ENCODE results near the gene KMT2A. TPM values are rescaled to one million over a fixed set of nuclear protein-coding genes. Genes with fewer than 3 reads are reported as not detected.
"Not testable (repeated sequence)": the region's sequence is repeated elsewhere in the genome, so short reads cannot be mapped to it uniquely, and the experiment has no call there.

Gene KMT2A
- total and polyA plus RNA-seq, 7 donors: 5.3 to 93.9 (median 42.9) TPM

GRCh38 chr11:118560806-118561205 is 124.5 kb downstream of the KMT2A start:
- Histone ChIP-seq H3K4me1 (peaks cover 0 to 15% (median 12%) of the 10 kb centered on the region in 4 donors), H3K27me3 (no peaks in the 10 kb centered on the region), H3K9me3 (no peaks in the 10 kb centered on the region), H3K27ac (no peak overlapping the region), H3K4me3 (no peak overlapping the region), H3K36me3 (peaks cover 0 to 50% (median 17%) of the 10 kb centered on the region in 4 donors)
- 92 to 94% methylated on average over 4 of the region's 4 CpGs for WGBS, 2 donors
- intact Hi-C loops (cut with DNase I): no loop called here
- TF ChIP-seq POLR2AphosphoS5 (IDR thresholded peaks at IDR 0.05) (no peak), EP300 (IDR thresholded peaks at IDR 0.05) (no peak), CTCF (IDR thresholded peaks at IDR 0.05) (no peak), POLR2A (IDR thresholded peaks at IDR 0.05) (no peak)
- DNase-seq: no peak

GRCh38 chr11:118565051-118565450 is 128.8 kb downstream of the KMT2A start:
- 54 to 59% methylated on average over 5 of the region's 5 CpGs for WGBS, 2 donors
- Histone ChIP-seq H3K27me3 (no peaks in the 10 kb centered on the region), H3K9me3 (no peaks in the 10 kb centered on the region), H3K4me3 (peak overlapping the region; percentile 35 to 58 (median 53)), H3K36me3 (peaks cover 0 to 10% (median 0%) of the 10 kb centered on the region in 4 donors), H3K27ac (peak overlapping the region; percentile 80 to 85 (median 81)), H3K4me1 (peaks cover 0 to 18% (median 15%) of the 10 kb centered on the region in 4 donors)
- no peak for DNase-seq
- intact Hi-C loops (cut with DNase I): loop anchor here (2.0 kb wide), 1 partner anchor 32 kb away; no protein-coding TSS in a partner anchor
- TF ChIP-seq POLR2A (IDR thresholded peaks at IDR 0.05) (no peak), CTCF (IDR thresholded peaks at IDR 0.05) (no peak), EP300 (IDR thresholded peaks at IDR 0.05) (no peak), POLR2AphosphoS5 (IDR thresholded peaks at IDR 0.05) (peak in 2 of 4 donors; percentile 3 to 5)

- Histone ChIP-seq H3K4me3 (no peak overlapping the region), H3K9me3 (no peaks in the 10 kb centered on the region), H3K36me3 (no peaks in the 10 kb centered on the region), H3K4me1 (peaks cover 0 to 32% (median 28%) of the 10 kb centered on the region in 4 donors), H3K27ac (no peak overlapping the region), H3K27me3 (no peaks in the 10 kb centered on the region)
- no peak for DNase-seq
- WGBS, 2 donors: 61 to 98% methylated on average over 2 of the region's 2 CpGs
- TF ChIP-seq CTCF (IDR thresholded peaks at IDR 0.05): no peak
- TF ChIP-seq POLR2AphosphoS5 (IDR thresholded peaks at IDR 0.05): no peak
- no peak for TF ChIP-seq EP300 (IDR thresholded peaks at IDR 0.05)
- intact Hi-C loops (cut with DNase I): no loop called here
Observed at GRCh38 chr11:118569670-118570069, 133.4 kb downstream of the KMT2A start.

- Histone ChIP-seq H3K36me3 (no peaks in the 10 kb centered on the region), H3K27me3 (no peaks in the 10 kb centered on the region), H3K27ac (no peak overlapping the region), H3K4me1 (peaks cover 0 to 38% (median 30%) of the 10 kb centered on the region in 4 donors), H3K9me3 (no peaks in the 10 kb centered on the region), H3K4me3 (no peak overlapping the region)
- intact Hi-C loops (cut with DNase I): no loop called here
- 95 to 99% methylated on average over 1 of the region's 1 CpG for WGBS, 2 donors
- no peak for TF ChIP-seq EP300 (IDR thresholded peaks at IDR 0.05)
- no peak for TF ChIP-seq POLR2AphosphoS5 (IDR thresholded peaks at IDR 0.05)
- TF ChIP-seq CTCF (IDR thresholded peaks at IDR 0.05): no peak
- no peak for TF ChIP-seq POLR2A (IDR thresholded peaks at IDR 0.05)
- DNase-seq: no peak
Observed at GRCh38 chr11:118570787-118571186, 134.5 kb downstream of the KMT2A start.

GRCh38 chr11:118571701-118572060 is 135.4 kb downstream of the KMT2A start:
- intact Hi-C loops (cut with DNase I); H3K36me3 ChIP-seq; H3K9me3 ChIP-seq; DNase-seq; H3K27me3 ChIP-seq: not testable (repeated sequence)
- peak overlapping the region; percentile 76 to 99 (median 98) for H3K4me3 ChIP-seq
- 7 to 23% methylated on average over 15 of the region's 15 CpGs for whole genome bisulfite sequencing, 2 donors
- H3K4me1 ChIP-seq: peaks cover 0 to 40% (median 36%) of the 10 kb centered on the region in 4 donors
- H3K27ac ChIP-seq: peak overlapping the region; percentile 92 to 99 (median 98)

Measured in sigmoid colon (tissue), 7 donors.